ENCODE results near the gene GALNT16. TPM values are rescaled to one million over a fixed set of nuclear protein-coding genes. Genes with fewer than 3 reads are reported as not detected.

GALNT16 gene
- total RNA-seq, 3 donors from 2014 or later, result 0.87 to 6.4 (median 1.8) TPM

DNA sequence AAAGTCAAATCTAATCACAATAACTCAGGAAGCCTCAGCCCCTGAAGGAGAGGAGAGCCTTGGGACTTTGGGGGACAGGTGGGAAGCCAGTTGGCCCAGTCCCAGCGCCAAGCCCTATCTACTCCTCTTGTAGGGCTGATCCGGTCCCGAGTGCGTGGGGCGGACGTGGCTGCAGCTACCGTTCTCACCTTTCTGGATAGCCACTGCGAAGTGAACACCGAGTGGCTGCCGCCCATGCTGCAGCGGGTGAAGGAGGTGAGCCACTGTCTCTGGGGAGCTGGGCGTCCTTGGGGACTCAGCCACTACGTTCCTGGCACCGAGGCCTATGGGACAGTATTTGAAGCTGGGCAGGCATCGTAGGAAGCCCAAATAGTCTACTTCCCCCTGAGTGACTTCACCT is 68.4 kb downstream of the GALNT16 start:
- ATAC-seq, result no peak
- TF ChIP-seq, protein P1, sequence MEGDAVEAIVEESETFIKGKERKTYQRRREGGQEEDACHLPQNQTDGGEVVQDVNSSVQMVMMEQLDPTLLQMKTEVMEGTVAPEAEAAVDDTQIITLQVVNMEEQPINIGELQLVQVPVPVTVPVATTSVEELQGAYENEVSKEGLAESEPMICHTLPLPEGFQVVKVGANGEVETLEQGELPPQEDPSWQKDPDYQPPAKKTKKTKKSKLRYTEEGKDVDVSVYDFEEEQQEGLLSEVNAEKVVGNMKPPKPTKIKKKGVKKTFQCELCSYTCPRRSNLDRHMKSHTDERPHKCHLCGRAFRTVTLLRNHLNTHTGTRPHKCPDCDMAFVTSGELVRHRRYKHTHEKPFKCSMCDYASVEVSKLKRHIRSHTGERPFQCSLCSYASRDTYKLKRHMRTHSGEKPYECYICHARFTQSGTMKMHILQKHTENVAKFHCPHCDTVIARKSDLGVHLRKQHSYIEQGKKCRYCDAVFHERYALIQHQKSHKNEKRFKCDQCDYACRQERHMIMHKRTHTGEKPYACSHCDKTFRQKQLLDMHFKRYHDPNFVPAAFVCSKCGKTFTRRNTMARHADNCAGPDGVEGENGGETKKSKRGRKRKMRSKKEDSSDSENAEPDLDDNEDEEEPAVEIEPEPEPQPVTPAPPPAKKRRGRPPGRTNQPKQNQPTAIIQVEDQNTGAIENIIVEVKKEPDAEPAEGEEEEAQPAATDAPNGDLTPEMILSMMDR (IDR thresholded peaks at IDR 0.05), result no peak
- H3K9me3 ChIP-seq, result no peaks in the 10 kb centered on the region
- no peak overlapping the region for H3K4me3 ChIP-seq
- intact Hi-C loops (cut with DNase I, micrococcal nuclease), result no loop called here
- no peaks in the 10 kb centered on the region for H3K36me3 ChIP-seq (ENCODE audit: low read depth)
- no peaks in the 10 kb centered on the region for H3K4me1 ChIP-seq (ENCODE audit: low read depth)
- no peak for DNase-seq

DNA sequence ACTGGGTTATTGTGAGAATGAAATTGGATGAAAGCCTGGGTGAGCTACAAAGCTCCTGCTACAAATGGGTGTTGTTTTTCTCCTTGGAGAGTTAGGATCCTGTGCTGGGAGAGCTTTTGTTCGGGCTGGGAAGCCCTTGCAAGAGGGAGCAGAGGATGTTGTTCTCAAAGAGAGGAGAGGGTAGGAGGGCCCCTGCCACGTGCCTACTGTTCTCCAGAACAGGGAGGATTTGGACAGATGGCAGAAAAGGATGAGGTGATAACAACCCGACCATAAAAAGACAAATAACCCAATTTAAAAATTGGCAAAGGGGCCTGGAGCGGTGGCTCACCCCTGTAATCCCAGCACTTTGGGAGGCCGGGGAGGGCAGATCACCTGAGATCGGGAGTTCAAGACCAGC is 68.8 kb downstream of the GALNT16 start:
- intact Hi-C loops (cut with DNase I, micrococcal nuclease), result no loop called here
- Histone ChIP-seq H3K4me1 (ENCODE audit: low read depth) (no peaks in the 10 kb centered on the region), H3K4me3 (no peak overlapping the region), H3K36me3 (ENCODE audit: low read depth) (no peaks in the 10 kb centered on the region), H3K9me3 (no peaks in the 10 kb centered on the region)
- TF ChIP-seq, protein P1 (IDR thresholded peaks at IDR 0.05), result no peak
- DNase-seq, result no peak
- no peak for ATAC-seq

DNA sequence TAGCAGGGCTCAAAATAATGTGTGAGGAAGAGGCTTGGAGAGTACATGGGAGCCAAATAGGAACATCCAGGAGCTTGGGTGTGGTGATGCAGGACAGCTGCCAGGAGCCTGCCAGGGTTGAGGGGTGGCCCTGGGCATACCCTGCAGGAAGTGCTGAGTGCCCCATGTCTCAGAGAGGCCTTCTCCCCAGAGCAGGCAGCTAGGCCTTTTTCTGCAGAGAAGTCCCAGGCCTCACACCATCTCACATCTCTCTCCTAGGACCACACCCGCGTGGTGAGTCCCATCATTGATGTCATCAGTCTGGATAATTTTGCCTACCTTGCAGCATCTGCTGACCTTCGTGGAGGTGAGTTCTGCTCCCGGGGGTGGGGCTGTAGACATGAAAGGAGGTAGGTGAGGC is 71.2 kb downstream of the GALNT16 start:
- Histone ChIP-seq H3K4me3 (no peak overlapping the region), H3K9me3 (no peaks in the 10 kb centered on the region), H3K4me1 (ENCODE audit: low read depth) (no peaks in the 10 kb centered on the region), H3K36me3 (ENCODE audit: low read depth) (no peaks in the 10 kb centered on the region)
- intact Hi-C loops (cut with DNase I, micrococcal nuclease), result no loop called here
- TF ChIP-seq, protein P1 (IDR thresholded peaks at IDR 0.05), result no peak
- ATAC-seq (no peak), DNase-seq (no peak)

DNA sequence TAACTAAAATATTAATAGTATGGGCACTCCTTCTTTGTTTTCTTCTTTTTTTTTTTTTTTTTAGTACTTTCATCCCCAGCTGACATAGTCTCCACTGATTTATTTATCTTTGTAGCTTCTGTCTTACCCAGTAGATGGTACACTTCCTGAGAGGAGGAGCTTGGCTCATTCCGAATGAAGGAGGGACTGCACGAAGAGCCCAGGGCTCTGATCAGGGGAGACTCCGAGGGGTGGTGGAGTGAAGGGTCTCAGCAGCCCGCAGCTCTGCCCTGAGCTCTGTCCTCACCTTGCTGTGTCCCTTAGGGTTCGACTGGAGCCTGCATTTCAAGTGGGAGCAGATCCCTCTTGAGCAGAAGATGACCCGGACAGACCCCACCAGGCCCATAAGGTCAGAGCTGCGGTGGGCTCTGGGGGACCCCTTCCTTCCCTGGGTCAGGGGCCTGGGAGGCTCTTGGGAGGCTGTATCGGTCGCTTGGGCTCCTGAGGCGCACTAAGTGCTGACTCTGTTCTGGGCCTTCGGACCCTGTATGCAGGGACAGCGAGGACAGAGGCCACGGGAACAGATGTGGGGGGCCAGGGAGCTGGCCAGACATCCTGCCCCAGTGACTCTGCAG is 72.9 kb downstream of the GALNT16 start:
- DNase-seq (no peak), ATAC-seq (no peak)
- H3K9me3 ChIP-seq, result no peaks in the 10 kb centered on the region
- H3K36me3 ChIP-seq (ENCODE audit: low read depth), result no peaks in the 10 kb centered on the region
- intact Hi-C loops (cut with DNase I, micrococcal nuclease), result no loop called here
- H3K4me1 ChIP-seq (ENCODE audit: low read depth), result no peaks in the 10 kb centered on the region
- H3K4me3 ChIP-seq, result no peak overlapping the region
- TF ChIP-seq, protein P1 (IDR thresholded peaks at IDR 0.05), result no peak

DNA sequence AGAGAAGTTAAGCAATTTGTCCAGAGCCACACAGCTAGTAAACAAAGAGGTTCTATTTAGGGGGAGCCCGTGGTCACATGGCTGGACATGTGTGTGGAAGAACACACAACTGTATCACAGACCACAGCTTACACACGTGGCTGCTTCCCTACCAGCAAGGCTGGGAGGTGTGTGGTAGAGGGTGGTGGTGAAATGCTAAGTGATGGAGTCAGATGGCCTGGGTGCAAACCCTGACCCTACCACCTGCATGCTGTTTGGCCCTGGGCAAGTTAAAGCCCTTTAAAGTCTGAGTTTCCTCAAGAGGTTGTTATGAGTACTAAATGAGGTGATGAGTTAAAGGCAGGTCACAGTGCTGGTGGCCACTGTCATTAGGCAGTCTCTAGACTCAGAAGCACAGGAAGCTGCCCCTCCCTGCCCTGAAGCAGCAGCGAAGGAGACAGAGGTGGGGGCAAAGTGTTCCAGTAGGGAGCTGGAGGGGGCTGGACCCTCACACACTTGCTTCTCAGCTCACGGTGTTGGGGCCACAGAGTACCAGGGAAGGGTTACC is 73.9 kb downstream of the GALNT16 start:
- H3K4me3 ChIP-seq, result no peak overlapping the region
- no peak for ATAC-seq
- H3K4me1 ChIP-seq (ENCODE audit: low read depth), result no peaks in the 10 kb centered on the region
- TF ChIP-seq, protein P1 (IDR thresholded peaks at IDR 0.05), result no peak
- DNase-seq, result no peak
- no peaks in the 10 kb centered on the region for H3K9me3 ChIP-seq
- no peaks in the 10 kb centered on the region for H3K36me3 ChIP-seq (ENCODE audit: low read depth)
- intact Hi-C loops (cut with DNase I, micrococcal nuclease), result no loop called here
